ENCODE measurements around the gene PRR5.

DNA sequence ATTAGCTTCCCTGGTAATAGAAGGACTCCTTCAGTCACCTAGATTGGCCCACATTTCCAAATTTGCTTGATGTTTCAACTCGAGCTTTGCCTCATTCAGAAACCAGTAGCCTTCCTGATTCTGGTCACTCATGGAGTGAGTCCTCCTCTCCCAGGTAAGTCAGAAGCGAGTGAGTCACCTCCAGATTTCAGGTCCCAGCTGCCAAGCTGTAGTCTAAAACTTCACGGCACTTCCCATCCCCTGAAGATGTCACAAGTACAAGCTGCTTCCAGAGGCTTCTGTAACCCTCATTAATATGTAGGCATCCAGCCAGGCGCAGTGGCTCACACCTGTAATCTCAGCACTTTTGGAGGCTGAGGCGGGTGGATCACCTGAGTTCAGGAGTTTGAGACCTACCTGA is 73.9 kb downstream of the PRR5 start:
- TF ChIP-seq, protein P1, sequence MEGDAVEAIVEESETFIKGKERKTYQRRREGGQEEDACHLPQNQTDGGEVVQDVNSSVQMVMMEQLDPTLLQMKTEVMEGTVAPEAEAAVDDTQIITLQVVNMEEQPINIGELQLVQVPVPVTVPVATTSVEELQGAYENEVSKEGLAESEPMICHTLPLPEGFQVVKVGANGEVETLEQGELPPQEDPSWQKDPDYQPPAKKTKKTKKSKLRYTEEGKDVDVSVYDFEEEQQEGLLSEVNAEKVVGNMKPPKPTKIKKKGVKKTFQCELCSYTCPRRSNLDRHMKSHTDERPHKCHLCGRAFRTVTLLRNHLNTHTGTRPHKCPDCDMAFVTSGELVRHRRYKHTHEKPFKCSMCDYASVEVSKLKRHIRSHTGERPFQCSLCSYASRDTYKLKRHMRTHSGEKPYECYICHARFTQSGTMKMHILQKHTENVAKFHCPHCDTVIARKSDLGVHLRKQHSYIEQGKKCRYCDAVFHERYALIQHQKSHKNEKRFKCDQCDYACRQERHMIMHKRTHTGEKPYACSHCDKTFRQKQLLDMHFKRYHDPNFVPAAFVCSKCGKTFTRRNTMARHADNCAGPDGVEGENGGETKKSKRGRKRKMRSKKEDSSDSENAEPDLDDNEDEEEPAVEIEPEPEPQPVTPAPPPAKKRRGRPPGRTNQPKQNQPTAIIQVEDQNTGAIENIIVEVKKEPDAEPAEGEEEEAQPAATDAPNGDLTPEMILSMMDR (IDR thresholded peaks at IDR 0.05): no peak
- no peak for TF ChIP-seq POLR2A (IDR thresholded peaks at IDR 0.05)

All from body of pancreas (tissue), 4 donors.